Neuronal stem cell (in vitro differentiated cells): ENCODE results near the gene DGLUCY.

ENCODE experiments used
- DNase-seq: peaks from one replicate; pipeline ENCODE4 v3.0.0-alpha.2; 2013; ENCODE audit warnings: low spot score
- H2AFZ ChIP-seq: one replicate; pipeline ENCODE4 v1.6.1; 2013; ENCODE audit warnings: mild to moderate bottlenecking, low read length, inconsistent platforms
- H2AK5ac ChIP-seq: 2 replicates; pipeline ENCODE4 v1.6.1; 2013; ENCODE audit warnings: low read depth, mild to moderate bottlenecking, inconsistent platforms, low read length, moderate library complexity, mixed read lengths
- H2BK120ac ChIP-seq: 2 replicates; pipeline ENCODE4 v1.6.1; 2013; ENCODE audit warnings: low read depth, mild to moderate bottlenecking, inconsistent platforms, low read length, moderate library complexity, mixed read lengths
- H2BK12ac ChIP-seq: one replicate; pipeline ENCODE4 v1.6.1; 2013; ENCODE audit warnings: low read length, inconsistent platforms
- H2BK15ac ChIP-seq: 2 replicates; pipeline ENCODE4 v1.6.1; 2013; ENCODE audit warnings: mild to moderate bottlenecking, low read length, inconsistent platforms, mixed read lengths
- H2BK5ac ChIP-seq: one replicate; pipeline ENCODE4 v1.6.1; 2013; ENCODE audit warnings: inconsistent platforms, mild to moderate bottlenecking, low read length, moderate library complexity
- H3K14ac ChIP-seq: one replicate; pipeline ENCODE4 v1.6.1; 2013; ENCODE audit warnings: low read length, inconsistent platforms
- H3K18ac ChIP-seq: 2 replicates; pipeline ENCODE4 v1.6.1; 2013; ENCODE audit warnings: low read length, inconsistent platforms
- H3K23ac ChIP-seq: 2 replicates; pipeline ENCODE4 v1.6.1; 2013; ENCODE audit warnings: low read depth, mild to moderate bottlenecking, mixed read lengths, low read length, inconsistent platforms; ENCODE audit not compliant: poor library complexity
- H3K27ac ChIP-seq: replicated peaks from 3 replicates; pipeline ENCODE4 v1.5.1; 2013; ENCODE audit warnings: low read length, inconsistent platforms
- H3K27me3 ChIP-seq, 3 experiments: 2 replicates each; pipeline ENCODE4 v1.6.1; 2013; ENCODE audit warnings: low read length in 3 of 3, mild to moderate bottlenecking in 2 of 3, inconsistent platforms in 1 of 3, low read depth in 1 of 3, mixed read lengths in 1 of 3, moderate library complexity in 1 of 3; ENCODE audit not compliant: control insufficient read depth in 3 of 3, insufficient read depth in 3 of 3
- H3K36me3 ChIP-seq, 2 donors: replicated peaks in 1 of 2; 2 replicates each; pipeline ENCODE4 v1.6.1; 2013; ENCODE audit warnings: low read length in 2 of 2; ENCODE audit not compliant: control insufficient read depth in 2 of 2, insufficient read depth in 2 of 2
- H3K4ac ChIP-seq: 2 replicates; pipeline ENCODE4 v1.6.1; 2013; ENCODE audit warnings: inconsistent platforms, mild to moderate bottlenecking, low read length, moderate library complexity
- H3K4me1 ChIP-seq, 2 donors: 1 replicate in 1 of 2; 2 replicates in 1 of 2; pipeline ENCODE4 v1.6.1; 2013; ENCODE audit warnings: low read length in 2 of 2, low read depth in 1 of 2; ENCODE audit not compliant: control insufficient read depth in 2 of 2, insufficient read depth in 1 of 2
- H3K4me2 ChIP-seq: one replicate; pipeline ENCODE4 v1.6.1; 2013; ENCODE audit warnings: mild to moderate bottlenecking, low read length, inconsistent platforms; ENCODE audit not compliant: insufficient read depth, poor library complexity, severe bottlenecking
- H3K4me3 ChIP-seq, 2 donors: 2 replicates each; pipeline ENCODE4 v1.5.1; 2013; ENCODE audit warnings: low read length in 2 of 2, mild to moderate bottlenecking in 2 of 2, inconsistent platforms in 1 of 2, moderate library complexity in 1 of 2
- H3K79me1 ChIP-seq: one replicate; pipeline ENCODE4 v1.6.1; 2013; ENCODE audit warnings: low read depth, mild to moderate bottlenecking, inconsistent platforms, low read length, moderate library complexity
- H3K9ac ChIP-seq: one replicate; pipeline ENCODE4 v1.6.1; 2013; ENCODE audit warnings: mild to moderate bottlenecking, low read depth, low read length, inconsistent platforms; ENCODE audit not compliant: poor library complexity
- H3K9me3 ChIP-seq, 2 donors: replicated peaks in 1 of 2; 2 replicates each; pipeline versions ENCODE3 to v1.6.1; 2013; ENCODE audit warnings: low read length in 2 of 2, mild to moderate bottlenecking in 2 of 2, inconsistent platforms in 1 of 2, low read depth in 1 of 2, mixed read lengths in 1 of 2, moderate library complexity in 1 of 2; ENCODE audit not compliant: control insufficient read depth in 2 of 2, insufficient read depth in 1 of 2
- H4K8ac ChIP-seq: one replicate; pipeline ENCODE4 v1.6.1; 2013; ENCODE audit warnings: low read depth, mild to moderate bottlenecking, inconsistent platforms, low read length, moderate library complexity
- H4K91ac ChIP-seq: one replicate; pipeline ENCODE4 v1.6.1; 2013; ENCODE audit warnings: low read length, low read depth, mild to moderate bottlenecking, inconsistent platforms; ENCODE audit not compliant: poor library complexity
- WGBS, 2 donors: extraction: QIAGEN DNeasy Blood & Tissue Kit; methylation state at CpG; one replicate each; pipeline ENCODE4 v1.1.7; 2013; ENCODE audit warnings: missing lambda C conversion rate in 2 of 2, mixed read lengths in 1 of 2; ENCODE audit not compliant: insufficient read length in 2 of 2, insufficient replicate concordance in 1 of 2; ENCODE audit errors: extremely low coverage in 2 of 2; 5-methylcytosine and 5-hydroxymethylcytosine counted together

The DGLUCY gene

GRCh38 chr14:91129261-91129660 is 15.4 kb downstream of the DGLUCY start:
- Histone ChIP-seq H2BK12ac (no peak overlapping the region), H3K23ac (no peak overlapping the region), H3K79me1 (peaks cover 2% of the 10 kb centered on the region), H2BK15ac (no peak overlapping the region), H3K9ac (no peak overlapping the region), H4K8ac (no peak overlapping the region), H3K9me3 (peaks cover 8 to 17% of the 10 kb centered on the region in 2 donors), H3K18ac (no peak overlapping the region), H2AK5ac (no peak overlapping the region), H3K4me3 (no peak overlapping the region), H2BK5ac (no peak overlapping the region), H3K14ac (no peak overlapping the region), H3K4ac (no peak overlapping the region), H3K36me3 (peaks cover 4 to 34% of the 10 kb centered on the region in 2 donors), H2BK120ac (no peak overlapping the region), H3K4me1 (peaks cover 0 to 3% of the 10 kb centered on the region in 2 donors), H2AFZ (no peak overlapping the region), H3K27ac (no peak overlapping the region), H3K4me2 (no peak overlapping the region), H3K27me3 (no peaks in the 10 kb centered on the region), H4K91ac (no peak overlapping the region)
- DNase-seq, result no peak
- no CpG with 5 or more reads among the region's 2 CpGs for WGBS, 2 donors

GRCh38 chr14:91135039-91135438 is 21.2 kb downstream of the DGLUCY start:
- H3K27me3 ChIP-seq, result no peaks in the 10 kb centered on the region
- H2BK120ac ChIP-seq, result no peak overlapping the region
- H3K18ac ChIP-seq, result no peak overlapping the region
- H3K79me1 ChIP-seq, result no peaks in the 10 kb centered on the region
- peaks cover 0 to 25% of the 10 kb centered on the region in 2 donors for H3K36me3 ChIP-seq
- no peak overlapping the region for H4K8ac ChIP-seq
- no peak overlapping the region for H3K4ac ChIP-seq
- no peak overlapping the region for H2AK5ac ChIP-seq
- no peak overlapping the region for H3K4me2 ChIP-seq
- H3K27ac ChIP-seq, result no peak overlapping the region
- H3K14ac ChIP-seq, result no peak overlapping the region
- no peak overlapping the region for H3K4me3 ChIP-seq
- H2AFZ ChIP-seq, result no peak overlapping the region
- no CpG with 5 or more reads among the region's 7 CpGs for WGBS, 2 donors
- H3K23ac ChIP-seq, result no peak overlapping the region
- no peak overlapping the region for H3K9ac ChIP-seq
- H2BK12ac ChIP-seq, result no peak overlapping the region
- H3K9me3 ChIP-seq, result no peaks in the 10 kb centered on the region
- H2BK15ac ChIP-seq, result no peak overlapping the region
- no peak overlapping the region for H2BK5ac ChIP-seq
- H4K91ac ChIP-seq, result no peak overlapping the region
- peaks cover 0 to 3% of the 10 kb centered on the region in 2 donors for H3K4me1 ChIP-seq
- no peak for DNase-seq

GRCh38 chr14:91138511-91139359 is 24.9 kb downstream of the DGLUCY start:
- no peak overlapping the region for H2BK120ac ChIP-seq
- no peak overlapping the region for H4K8ac ChIP-seq
- no peak overlapping the region for H2AK5ac ChIP-seq
- no peak overlapping the region for H3K4me3 ChIP-seq
- no peak overlapping the region for H4K91ac ChIP-seq
- H3K9ac ChIP-seq, result no peak overlapping the region
- no peak overlapping the region for H2AFZ ChIP-seq
- no peak overlapping the region for H2BK5ac ChIP-seq
- no CpG with 5 or more reads among the region's 6 CpGs for WGBS, 2 donors
- H3K4me2 ChIP-seq, result no peak overlapping the region
- DNase-seq, result no peak
- no peaks in the 10 kb centered on the region for H3K9me3 ChIP-seq
- peaks cover 0 to 2% of the 10 kb centered on the region in 2 donors for H3K4me1 ChIP-seq
- H3K27ac ChIP-seq, result no peak overlapping the region
- H3K27me3 ChIP-seq, result no peaks in the 10 kb centered on the region
- H3K18ac ChIP-seq, result no peak overlapping the region
- H2BK12ac ChIP-seq, result no peak overlapping the region
- H2BK15ac ChIP-seq, result no peak overlapping the region
- peaks cover 0 to 12% of the 10 kb centered on the region in 2 donors for H3K36me3 ChIP-seq
- no peak overlapping the region for H3K4ac ChIP-seq
- H3K23ac ChIP-seq, result no peak overlapping the region
- no peaks in the 10 kb centered on the region for H3K79me1 ChIP-seq
- no peak overlapping the region for H3K14ac ChIP-seq

- H3K23ac ChIP-seq, result no peak overlapping the region
- no peak overlapping the region for H2AK5ac ChIP-seq
- no peaks in the 10 kb centered on the region for H3K9me3 ChIP-seq
- H3K4me1 ChIP-seq, result peaks cover 0 to 5% of the 10 kb centered on the region in 2 donors
- no peak overlapping the region for H3K27ac ChIP-seq
- H2BK12ac ChIP-seq, result no peak overlapping the region
- H3K79me1 ChIP-seq, result no peaks in the 10 kb centered on the region
- H3K36me3 ChIP-seq, result peaks cover 0 to 11% of the 10 kb centered on the region in 2 donors
- H2BK5ac ChIP-seq, result no peak overlapping the region
- no peak overlapping the region for H2AFZ ChIP-seq
- no peak overlapping the region for H4K8ac ChIP-seq
- no peak for DNase-seq
- no peak overlapping the region for H2BK120ac ChIP-seq
- no peak overlapping the region for H3K4me2 ChIP-seq
- H3K27me3 ChIP-seq, result no peaks in the 10 kb centered on the region
- H4K91ac ChIP-seq, result no peak overlapping the region
- H3K14ac ChIP-seq, result no peak overlapping the region
- H3K18ac ChIP-seq, result no peak overlapping the region
- no peak overlapping the region for H2BK15ac ChIP-seq
- no peak overlapping the region for H3K9ac ChIP-seq
- H3K4ac ChIP-seq, result no peak overlapping the region
- no peak overlapping the region for H3K4me3 ChIP-seq
Observed at GRCh38 chr14:91139776-91140175, 25.9 kb downstream of the DGLUCY start.
